IMR-90 (cell line): ENCODE results near the gene HOTAIR. TPM values are rescaled to one million over a fixed set of nuclear protein-coding genes. Genes with fewer than 3 reads are reported as not detected.
A peak's percentile ranks its signal among the peaks of the same experiment; 100 is the strongest.

Experiments used
- ATAC-seq: fragments of 200-7000 bp; cut with Tn5 transposase; 2 replicates; pipeline ENCODE4 v1.9.1; 2020; ENCODE audit warnings: low read depth, mild to moderate bottlenecking, moderate library complexity
- BruUV-seq: library from RNA; stranded (reverse); fragments of 400-500 nt; replicated peaks from 2 replicates; lab custom pipeline; 2021; lab: Mats Ljungman, UMichigan
- CTCF ChIA-PET: fragments of 300-600 bp; formaldehyde crosslinking; extraction: SDS; loops from one replicate; lab custom pipeline; 2021; ENCODE audit warnings: antibody characterized with exemption; lab: Yijun Ruan, JAX
- POLR2A ChIA-PET: fragments of 300-600 bp; sonication (Branson Sonifier 250); formaldehyde crosslinking; loops from one replicate; lab custom pipeline; 2022; ENCODE audit warnings: antibody characterized with exemption; ENCODE audit not compliant: unreplicated experiment; lab: Charles Lee
- DNase-seq: peaks from one replicate; pipeline ENCODE4 v3.0.0; 2013
- H2AFZ ChIP-seq: replicated peaks from 2 replicates; pipeline ENCODE3; 2013; ENCODE audit warnings: low read length, mild to moderate bottlenecking; ENCODE audit not compliant: poor library complexity
- H2AK5ac ChIP-seq: 2 replicates; pipeline ENCODE4 v1.6.1; 2013; ENCODE audit warnings: low read depth, low read length, inconsistent platforms
- H2AK9ac ChIP-seq: replicated peaks from 2 replicates; pipeline ENCODE3; 2013; ENCODE audit warnings: mild to moderate bottlenecking, low read depth, low read length, moderate library complexity; ENCODE audit not compliant: poor library complexity
- H2BK120ac ChIP-seq: 2 replicates; pipeline ENCODE4 v1.6.1; 2013; ENCODE audit warnings: low read depth, low read length, inconsistent platforms
- H2BK15ac ChIP-seq: 3 replicates; pipeline ENCODE4 v1.6.1; 2013; ENCODE audit warnings: low read depth, low read length, inconsistent platforms
- H2BK20ac ChIP-seq: 2 replicates; pipeline ENCODE4 v1.6.1; 2013; ENCODE audit warnings: low read depth, mild to moderate bottlenecking, inconsistent platforms, low read length, moderate library complexity
- H2BK5ac ChIP-seq: 2 replicates; pipeline ENCODE4 v1.6.1; 2013; ENCODE audit warnings: mild to moderate bottlenecking, low read depth, low read length, inconsistent platforms; ENCODE audit not compliant: poor library complexity, severe bottlenecking
- H3K14ac ChIP-seq: replicated peaks from 2 replicates; pipeline ENCODE4 v1.6.1; 2013; ENCODE audit warnings: low read depth, low read length, inconsistent platforms
- H3K18ac ChIP-seq: 2 replicates; pipeline ENCODE4 v1.6.1; 2013; ENCODE audit warnings: low read depth, low read length, control low read depth
- H3K23ac ChIP-seq: 2 replicates; pipeline ENCODE4 v1.6.1; 2013; ENCODE audit warnings: low read depth, low read length, inconsistent platforms
- H3K27ac ChIP-seq: 2 replicates; pipeline ENCODE4 v1.5.1; 2013; ENCODE audit warnings: mild to moderate bottlenecking, control low read depth, low read length; ENCODE audit not compliant: insufficient read depth
- H3K27me3 ChIP-seq: 2 replicates; pipeline ENCODE4 v1.6.1; 2013; ENCODE audit warnings: low read length; ENCODE audit not compliant: control insufficient read depth, insufficient read depth
- H3K36me3 ChIP-seq: 2 replicates; pipeline ENCODE4 v1.6.1; 2013; ENCODE audit warnings: low read length, mixed read lengths; ENCODE audit not compliant: control insufficient read depth, insufficient read depth
- H3K4ac ChIP-seq: 2 replicates; pipeline ENCODE4 v1.6.1; 2013; ENCODE audit warnings: low read depth, low read length, inconsistent platforms
- H3K4me1 ChIP-seq: 2 replicates; pipeline ENCODE4 v1.6.1; 2013; ENCODE audit warnings: low read length, mixed read lengths; ENCODE audit not compliant: control insufficient read depth, insufficient read depth
- H3K4me2 ChIP-seq: 2 replicates; pipeline ENCODE4 v1.6.1; 2013; ENCODE audit warnings: low read depth, mild to moderate bottlenecking, control low read depth, low read length, moderate library complexity
- H3K4me3 ChIP-seq: 2 replicates; pipeline ENCODE4 v1.5.1; 2013; ENCODE audit warnings: low read depth, mild to moderate bottlenecking, control low read depth, low read length, moderate library complexity; ENCODE audit not compliant: insufficient read depth
- H3K56ac ChIP-seq: 2 replicates; pipeline ENCODE4 v1.6.1; 2013; ENCODE audit warnings: low read length, inconsistent platforms; ENCODE audit not compliant: insufficient read depth; ENCODE audit errors: extremely low read depth
- H3K79me1 ChIP-seq, 2 experiments: 2 replicates each; pipeline ENCODE4 v1.6.1; 2013; ENCODE audit warnings: low read length in 2 of 2, inconsistent platforms in 1 of 2, low read depth in 1 of 2
- H3K9ac ChIP-seq: 2 replicates; pipeline ENCODE4 v1.6.1; 2013; ENCODE audit warnings: low read depth, low read length, control low read depth
- H3K9me1 ChIP-seq: 2 replicates; pipeline ENCODE4 v1.6.1; 2013; ENCODE audit warnings: low read length, inconsistent platforms; ENCODE audit not compliant: insufficient read depth
- H3K9me3 ChIP-seq: 2 replicates; pipeline ENCODE4 v1.6.1; 2013; ENCODE audit warnings: low read length; ENCODE audit not compliant: control insufficient read depth, insufficient read depth
- H4K20me1 ChIP-seq: 2 replicates; pipeline ENCODE4 v1.6.1; 2013; ENCODE audit warnings: low read length, inconsistent platforms; ENCODE audit not compliant: insufficient read depth
- H4K5ac ChIP-seq: 2 replicates; pipeline ENCODE4 v1.6.1; 2013; ENCODE audit warnings: mild to moderate bottlenecking, low read depth, low read length, control low read depth
- H4K8ac ChIP-seq, 2 experiments: 2 replicates each; pipeline ENCODE4 v1.6.1; 2013; ENCODE audit warnings: low read depth in 2 of 2, low read length in 2 of 2, control low read depth in 1 of 2, inconsistent platforms in 1 of 2
- H4K91ac ChIP-seq: 2 replicates; pipeline ENCODE4 v1.6.1; 2013; ENCODE audit warnings: low read depth, low read length, inconsistent platforms; ENCODE audit not compliant: insufficient read depth
- MAFK ChIP-seq: IDR thresholded peaks from 2 replicates; pipeline ENCODE4 v1.6.1; 2012; ENCODE audit warnings: low read depth, low read length, improper control_type of control experiment
- MAZ ChIP-seq: IDR thresholded peaks from 2 replicates; pipeline ENCODE4 v1.6.1; 2012; ENCODE audit warnings: low read depth, mild to moderate bottlenecking, low read length, improper control_type of control experiment, moderate library complexity, borderline replicate concordance
- NFE2L2 ChIP-seq: fragments of 150-350 bp; IDR thresholded peaks from 2 replicates; pipeline ENCODE4 v1.6.1; 2016; ENCODE audit warnings: low read depth, mild to moderate bottlenecking, low read length
- WGBS, 2 experiments: methylation state at CpG; one replicate each; pipeline versions ENCODE4 v1.1.5 to v1.1.7; 2013; ENCODE audit warnings: missing lambda C conversion rate in 2 of 2; ENCODE audit not compliant: insufficient read length in 1 of 2; ENCODE audit errors: extremely low coverage in 2 of 2; 5-methylcytosine and 5-hydroxymethylcytosine counted together
- dilution Hi-C: fragments of 300-500 bp; cut with HindIII; formaldehyde crosslinking; loops from one replicate; pipeline ENCODE4 v1.14.3; 2018; ENCODE audit warnings: low sequenced_read_pairs; ENCODE audit not compliant: unreplicated experiment
- in situ Hi-C: fragments of 300-500 bp; cut with MboI; formaldehyde crosslinking; loops from 3 replicates; pipeline ENCODE4 v1.14.3; 2019; ENCODE audit warnings: low sequenced_read_pairs, inconsistent platforms, mixed read lengths
- intact Hi-C: fragments of 100-400 bp; cut with micrococcal nuclease; formaldehyde crosslinking; loops from 2 replicates; pipeline ENCODE4 v1.10.0; 2022
- polyA plus RNA-seq, 3 experiments: library from polyadenylated mRNA; depleted of rRNA; stranded (reverse); fragments of >200 nt; gene quantifications; 2 replicates each; pipeline ENCODE4 v1.2.3, GENCODE V29; 2012; ENCODE audit warnings: low replicate concordance in 1 of 3
- total RNA-seq: library from RNA; depleted of rRNA; stranded (reverse); fragments of >200 nt; gene quantifications from 2 replicates; pipeline ENCODE4 v1.2.3, GENCODE V29; 2012

The HOTAIR gene
- total and polyA plus RNA-seq, 2 of the 4 experiments (the other 2 are of a cell fraction): not detected

GRCh38 chr12:53990311-53991076 lies 15.7 kb upstream of the HOTAIR start:
- Histone ChIP-seq H2AK5ac (no peak overlapping the region), H3K4me3 (no peak overlapping the region), H3K9me1 (no peaks in the 10 kb centered on the region), H3K79me1 (no peaks in the 10 kb centered on the region), H3K4me1 (peaks cover 3% of the 10 kb centered on the region; the same call in 1 of the 2 replicates), H2BK15ac (no peak overlapping the region), H2BK20ac (no peak overlapping the region), H2AK9ac (no peak overlapping the region), H3K9ac (no peak overlapping the region), H4K8ac (no peak overlapping the region), H3K56ac (no peak overlapping the region), H3K27me3 (peaks cover 98% of the 10 kb centered on the region), H2BK120ac (no peak overlapping the region), H3K14ac (no peak overlapping the region), H3K18ac (no peak overlapping the region), H3K4me2 (no peak overlapping the region), H3K36me3 (no peaks in the 10 kb centered on the region), H3K27ac (no peak overlapping the region), H4K91ac (no peak overlapping the region), H3K9me3 (peaks cover 15% of the 10 kb centered on the region), H4K5ac (no peak overlapping the region), H3K23ac (no peak overlapping the region), H2BK5ac (no peak overlapping the region), H3K4ac (no peak overlapping the region), H4K20me1 (no peaks in the 10 kb centered on the region; the same call in 1 of the 2 replicates), H2AFZ (peak overlapping the region; percentile 37)
- ChIA-PET CTCF (interaction anchor here (2.3 kb wide), 1 partner anchor 211 kb away, joined by 8 read pairs; no protein-coding TSS in a partner anchor), POLR2A (no interaction called here)
- DNase-seq (no peak), ATAC-seq (no peak)
- no peak for TF ChIP-seq MAFK
- TF ChIP-seq MAZ: no peak
- TF ChIP-seq NFE2L2: no peak
- BruUV-seq: no TSS peak
- intact Hi-C loops: no loop called here
- 5% methylated on average over 4 of the region's 27 CpGs; no CpG with 5 or more reads in 1 of the 2 experiments for WGBS, 2 experiments
- dilution Hi-C loops: no loop called here
- in situ Hi-C loops: loop anchor here (10.0 kb wide), 2 partner anchors 226 to 384 kb away; no protein-coding TSS in a partner anchor
